Raji (cell line): ENCODE data around the gene RBPJL.

Source experiments
- POLR2A ChIP-seq: IDR thresholded peaks from 2 replicates; pipeline ENCODE4 v1.6.1; 2011; ENCODE audit warnings: low read depth, low read length, control low read depth; ENCODE audit not compliant: insufficient read depth

The RBPJL gene, protein sequence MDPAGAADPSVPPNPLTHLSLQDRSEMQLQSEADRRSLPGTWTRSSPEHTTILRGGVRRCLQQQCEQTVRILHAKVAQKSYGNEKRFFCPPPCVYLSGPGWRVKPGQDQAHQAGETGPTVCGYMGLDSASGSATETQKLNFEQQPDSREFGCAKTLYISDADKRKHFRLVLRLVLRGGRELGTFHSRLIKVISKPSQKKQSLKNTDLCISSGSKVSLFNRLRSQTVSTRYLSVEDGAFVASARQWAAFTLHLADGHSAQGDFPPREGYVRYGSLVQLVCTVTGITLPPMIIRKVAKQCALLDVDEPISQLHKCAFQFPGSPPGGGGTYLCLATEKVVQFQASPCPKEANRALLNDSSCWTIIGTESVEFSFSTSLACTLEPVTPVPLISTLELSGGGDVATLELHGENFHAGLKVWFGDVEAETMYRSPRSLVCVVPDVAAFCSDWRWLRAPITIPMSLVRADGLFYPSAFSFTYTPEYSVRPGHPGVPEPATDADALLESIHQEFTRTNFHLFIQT

DNA sequence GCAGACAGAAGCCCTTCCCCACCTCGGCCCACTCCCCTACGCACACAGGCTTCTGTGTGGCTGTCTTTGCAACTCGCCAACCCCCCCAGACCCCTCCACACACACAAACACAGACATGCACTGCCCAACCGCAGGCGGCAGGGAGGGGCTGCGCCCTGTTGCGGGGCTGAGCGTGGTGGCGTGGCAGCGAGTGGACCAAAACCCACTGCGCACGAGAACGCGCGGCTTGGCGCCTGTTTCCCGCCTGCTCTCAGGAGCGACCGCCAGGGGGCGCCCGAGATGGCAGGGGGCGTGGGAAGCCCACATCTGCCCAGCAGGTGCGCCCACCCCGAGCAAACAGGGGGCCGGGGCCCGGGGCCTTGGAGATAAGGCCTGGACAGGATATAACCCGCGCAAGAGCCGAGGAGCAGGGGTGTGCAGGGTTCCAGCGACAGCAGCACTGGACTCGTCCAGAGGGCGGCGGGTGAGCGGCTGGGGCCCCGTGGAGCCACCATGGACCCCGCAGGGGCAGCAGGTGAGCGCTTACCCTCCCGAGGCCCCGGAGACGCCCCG lies at the start of gene RBPJL:
Gene RBPJL (plus strand): TSS at position 410 of the 552 bp plus-strand sequence. CDS start 83 bp downstream, at position 493.
- TF ChIP-seq POLR2A: no peak

DNA sequence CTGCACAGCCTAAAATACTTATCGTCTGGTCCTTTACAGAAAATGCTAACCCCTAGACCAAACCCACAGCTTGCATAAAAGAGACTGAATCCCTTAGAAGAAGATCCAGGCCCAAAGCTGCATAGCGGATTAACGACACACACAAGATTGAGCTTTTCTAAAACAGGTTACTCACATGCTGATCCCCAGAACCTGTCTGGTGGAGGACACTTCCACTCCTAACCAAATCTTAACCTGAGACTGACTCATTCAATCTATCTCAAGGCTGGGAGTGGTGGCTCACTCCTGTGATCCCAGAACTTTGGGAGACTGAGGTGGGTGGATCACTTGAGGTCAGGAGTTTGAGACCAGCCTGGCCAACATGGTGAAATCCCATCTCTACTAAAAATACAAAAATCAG lies 49.5 kb upstream of the RBPJL start:
- no peak for TF ChIP-seq POLR2A

DNA sequence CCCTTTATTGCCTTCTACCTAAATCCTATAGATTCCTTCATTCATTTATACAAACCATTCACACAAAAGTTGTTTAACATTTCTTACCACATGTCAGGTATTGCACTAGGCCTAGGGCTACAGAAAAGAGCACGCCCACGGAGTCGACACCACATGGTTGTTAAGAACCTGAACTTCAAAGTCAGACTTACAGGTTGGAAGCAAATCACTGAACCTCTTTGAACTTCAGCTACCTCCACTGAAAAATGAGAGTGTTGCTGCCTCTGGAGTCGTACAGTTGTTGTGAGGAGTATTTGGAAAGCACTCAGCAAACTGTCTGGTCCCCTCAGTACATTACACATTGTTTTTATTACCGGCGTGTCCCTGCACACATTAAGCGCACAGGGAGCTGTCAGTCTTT lies 48.9 kb upstream of the RBPJL start:
- TF ChIP-seq POLR2A: no peak

DNA sequence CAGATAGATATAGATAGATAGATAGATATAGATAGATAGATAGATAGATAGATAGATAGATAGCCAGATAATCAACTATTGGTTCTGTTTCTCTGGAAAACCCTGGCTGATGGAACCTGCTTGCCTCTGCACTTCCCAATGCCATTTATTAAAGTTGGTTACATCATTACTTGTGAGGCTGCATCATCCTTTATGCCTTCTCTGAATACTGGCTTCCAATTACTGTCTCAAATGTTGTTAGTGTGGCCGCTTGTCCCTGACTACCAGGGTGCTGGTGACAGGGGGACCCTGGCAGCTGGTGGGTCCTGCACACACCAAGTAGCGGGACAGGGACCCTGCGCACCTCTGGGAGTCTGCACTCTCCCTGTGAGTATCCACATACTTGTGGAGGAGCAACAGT lies 48.4 kb upstream of the RBPJL start:
- no peak for TF ChIP-seq POLR2A

DNA sequence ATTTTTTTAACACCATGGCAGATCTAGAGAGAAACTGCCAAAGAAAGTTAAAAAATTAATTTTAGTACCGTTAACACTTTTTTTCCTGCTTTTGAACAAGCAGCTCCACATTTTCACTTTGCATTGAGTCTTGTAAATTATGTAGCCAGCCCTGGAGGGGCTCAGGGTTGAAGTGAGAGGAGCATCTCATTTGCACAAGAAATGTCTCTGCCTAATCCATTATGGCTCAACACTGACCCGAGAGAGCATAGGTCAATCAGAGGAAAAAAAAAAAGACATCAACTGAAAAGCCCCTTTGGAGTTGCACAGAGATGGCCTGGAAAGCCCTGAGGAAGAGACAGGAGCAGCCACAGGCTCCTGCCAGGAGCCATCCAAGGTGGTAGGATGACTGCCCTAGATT lies 48.0 kb upstream of the RBPJL start:
- TF ChIP-seq POLR2A: no peak

DNA sequence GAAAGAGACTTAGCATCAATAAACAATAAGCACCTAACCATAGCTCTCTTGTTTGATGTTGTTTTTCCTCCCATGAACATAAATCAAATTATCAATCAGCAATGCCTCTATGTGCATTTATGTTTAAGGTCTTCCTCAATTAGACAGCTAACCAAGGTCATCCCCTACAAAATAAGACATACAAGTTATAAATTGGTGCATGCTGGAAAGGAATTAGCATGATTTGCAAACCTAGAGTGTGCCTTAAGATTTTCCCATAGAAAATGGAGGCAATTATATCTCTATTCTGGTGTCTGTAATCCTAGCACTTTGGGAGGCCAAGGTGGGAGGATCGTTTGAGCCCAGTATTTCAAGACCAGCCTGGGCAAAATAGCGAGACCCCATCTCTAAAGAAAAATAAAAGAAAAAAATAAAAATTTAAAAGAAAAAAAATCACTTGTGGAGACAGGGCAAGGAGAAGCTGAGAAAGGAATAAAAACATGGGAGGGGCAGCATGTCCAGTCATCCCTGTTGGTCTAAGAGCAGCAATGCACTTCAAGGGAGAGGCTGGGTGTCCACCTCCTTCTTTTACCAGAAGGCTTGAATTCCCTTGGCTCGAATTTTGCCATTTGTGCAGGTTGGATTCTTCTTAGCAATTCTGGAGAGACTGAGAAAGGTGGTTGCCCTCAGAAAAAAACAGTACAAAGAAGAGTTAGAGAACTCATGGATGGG lies 42.9 kb upstream of the RBPJL start:
- no peak for TF ChIP-seq POLR2A

DNA sequence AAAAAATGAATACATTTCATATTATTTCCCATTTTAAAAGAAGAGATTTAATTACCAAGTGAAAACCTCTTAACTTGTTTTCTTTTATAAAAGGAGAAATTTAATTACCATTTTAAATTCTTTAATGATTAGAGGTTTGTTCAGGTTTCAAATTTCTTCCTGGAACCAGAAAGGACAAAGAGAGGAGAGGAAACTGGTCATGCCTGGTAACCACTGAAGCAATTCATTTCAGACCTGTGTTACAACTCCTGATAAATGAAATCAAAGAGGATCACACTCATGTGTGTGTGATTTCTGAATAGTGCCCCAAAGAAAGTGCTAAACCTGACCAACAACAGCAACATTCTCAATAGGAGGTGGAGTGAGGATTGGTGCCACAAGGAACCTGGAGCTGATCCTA lies 39.7 kb upstream of the RBPJL start:
- no peak for TF ChIP-seq POLR2A

DNA sequence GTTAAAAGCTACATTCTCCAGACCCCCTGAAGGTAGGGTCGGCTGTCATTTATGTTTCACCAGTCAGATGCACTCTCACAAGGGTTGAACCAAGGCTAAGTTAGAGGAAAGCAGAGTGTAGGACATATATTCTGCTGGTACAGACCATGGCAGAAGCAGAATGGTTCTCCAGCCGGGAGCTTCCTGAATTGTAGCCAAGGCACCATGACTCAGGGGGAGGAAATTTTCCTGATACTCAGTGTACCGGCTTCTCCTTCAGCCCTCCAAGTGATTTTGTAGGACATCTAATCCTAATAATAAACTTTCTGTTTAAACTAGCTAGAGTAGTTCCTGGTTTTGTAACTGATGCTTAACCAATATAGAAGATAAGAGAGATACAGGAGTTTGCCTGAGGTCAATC lies 38.1 kb upstream of the RBPJL start:
- TF ChIP-seq POLR2A: no peak

DNA sequence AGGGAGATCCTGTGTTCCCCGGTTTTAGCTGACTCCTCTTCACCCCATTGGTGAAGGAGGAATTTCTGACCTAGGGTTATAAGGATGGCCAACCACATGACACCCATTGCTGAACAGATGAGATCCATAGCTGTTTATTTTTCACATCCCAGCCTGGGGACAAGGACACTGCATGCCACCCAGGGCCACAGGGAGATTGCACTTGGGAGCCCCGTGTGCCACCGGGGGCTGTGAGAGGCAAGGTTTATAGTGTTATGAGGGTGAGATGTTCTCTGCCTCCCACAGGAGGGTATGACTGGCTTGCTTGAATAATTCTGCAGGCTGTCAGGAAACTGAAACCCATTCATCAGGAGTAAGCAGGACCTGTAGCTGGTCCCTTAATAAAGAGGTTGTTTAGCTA lies 37.6 kb upstream of the RBPJL start:
- no peak for TF ChIP-seq POLR2A

DNA sequence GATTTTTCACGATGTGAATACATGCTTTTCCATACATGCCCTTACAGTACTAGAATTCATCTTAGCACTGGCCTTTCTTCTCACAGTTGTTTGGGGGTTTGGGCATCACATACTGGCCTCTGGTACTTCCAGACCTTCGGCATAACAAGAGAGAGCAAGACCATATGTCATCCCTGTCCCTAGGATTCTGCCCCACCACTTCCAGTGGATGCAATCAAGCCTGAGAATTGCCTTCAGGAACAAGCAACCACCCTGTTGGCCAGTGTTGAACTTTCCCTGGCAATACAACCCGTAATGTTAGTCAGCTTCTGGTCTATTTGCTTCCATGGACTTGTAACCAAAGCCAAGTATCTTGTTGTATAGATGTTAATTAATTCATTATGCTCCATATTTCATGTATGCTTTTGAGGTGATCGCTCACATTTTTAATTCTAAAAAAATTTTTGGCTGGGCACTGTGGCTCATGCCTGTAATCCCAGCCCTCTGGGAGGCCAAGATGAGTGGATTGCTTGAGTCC lies 36.8 kb upstream of the RBPJL start:
- TF ChIP-seq POLR2A: no peak

DNA sequence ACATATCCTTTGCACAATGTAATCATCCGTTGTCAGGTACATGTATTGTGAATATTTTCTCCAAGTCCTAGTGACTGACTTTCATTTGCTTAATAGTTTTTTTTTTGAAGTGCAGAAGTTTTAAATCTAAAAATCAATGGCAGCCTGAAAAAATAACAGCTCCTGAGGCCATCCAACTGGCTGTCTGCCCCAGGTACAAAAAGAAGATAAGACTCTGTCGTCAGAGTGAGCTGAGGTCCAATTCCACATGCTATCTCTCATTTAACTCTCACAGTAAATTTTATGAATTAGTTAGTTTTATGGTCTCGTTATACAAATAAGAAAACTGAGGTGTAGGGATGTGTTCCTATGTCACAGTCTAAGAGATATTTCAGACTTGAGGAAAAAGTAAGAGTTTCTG lies 31.3 kb upstream of the RBPJL start:
- no peak for TF ChIP-seq POLR2A

DNA sequence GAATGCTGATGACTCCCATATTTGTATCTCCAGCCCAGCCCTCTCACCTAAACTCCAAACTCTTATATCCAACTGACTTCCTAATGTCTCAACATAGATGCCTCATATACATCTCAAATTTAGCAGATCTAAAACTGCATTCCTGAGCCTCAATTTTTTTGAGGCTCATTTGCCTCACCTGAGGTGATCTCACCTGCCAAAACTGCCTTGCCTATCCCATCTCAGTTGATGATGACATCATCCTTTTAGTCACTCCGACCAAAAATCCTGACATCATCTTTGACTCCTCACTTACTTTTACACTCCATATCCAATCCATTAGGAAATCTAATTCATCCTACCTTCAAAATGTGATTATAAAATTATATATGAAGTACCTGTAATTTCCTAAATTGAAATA lies 26.6 kb upstream of the RBPJL start:
- TF ChIP-seq POLR2A: no peak

DNA sequence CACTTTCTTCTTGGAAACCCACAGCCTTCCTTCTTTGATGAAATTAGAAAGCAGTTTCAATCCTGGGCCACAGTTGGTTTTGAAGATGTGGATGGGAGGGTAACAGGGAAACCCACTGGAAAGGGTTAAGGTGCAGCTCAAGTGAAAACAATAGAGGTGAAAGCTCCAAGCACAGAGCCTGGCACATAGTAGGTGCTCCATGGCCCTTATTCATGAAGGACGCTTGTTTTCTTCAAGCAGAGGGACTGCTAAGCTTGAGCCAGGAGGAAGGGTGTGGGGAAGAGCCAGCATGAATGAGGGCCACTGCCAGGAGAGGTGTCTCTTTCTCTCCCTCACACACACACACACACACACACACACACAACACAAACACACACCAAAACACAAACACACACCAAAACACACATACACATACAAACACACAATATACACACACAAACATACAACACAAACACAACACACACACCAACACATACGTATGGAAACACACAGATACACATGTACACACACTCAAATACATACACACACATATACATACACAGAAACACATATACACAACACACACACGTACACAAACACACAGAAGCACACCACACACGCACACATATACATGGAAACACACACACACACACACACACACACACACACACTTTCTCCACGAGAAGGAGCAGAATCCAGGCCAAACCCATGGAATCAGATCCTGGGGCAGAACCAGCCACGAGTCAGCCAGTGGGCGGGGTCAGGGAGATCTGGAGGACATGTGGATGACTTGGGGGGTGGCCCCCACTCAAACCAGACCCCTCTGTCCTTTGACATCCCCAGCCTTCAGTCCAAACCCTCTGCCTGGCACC lies 23.7 kb upstream of the RBPJL start:
- no peak for TF ChIP-seq POLR2A

DNA sequence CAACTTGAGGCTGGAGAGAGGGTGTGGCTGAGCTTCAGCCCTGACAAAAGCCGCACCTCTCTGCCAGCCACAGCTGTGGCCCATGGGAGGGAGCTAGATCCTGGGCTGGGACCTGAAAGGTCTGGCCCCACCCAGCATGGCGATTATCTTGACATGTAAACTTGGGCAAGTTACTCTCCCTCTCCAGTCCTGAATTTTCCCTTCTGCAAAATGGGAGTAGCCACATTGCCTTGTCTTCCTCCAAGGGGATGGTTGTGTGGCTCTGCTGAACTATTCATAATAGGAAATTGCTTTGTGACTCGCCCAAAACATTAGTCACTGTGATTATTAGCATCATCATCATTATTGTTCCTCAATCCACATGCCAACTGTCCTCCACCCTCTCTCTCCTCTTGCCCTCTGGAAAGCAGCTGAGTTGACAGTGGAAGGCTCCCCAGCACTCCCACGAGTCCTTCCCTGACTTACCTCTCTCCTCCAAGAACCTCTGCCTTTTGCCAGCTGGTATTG lies 23.0 kb upstream of the RBPJL start:
- TF ChIP-seq POLR2A: no peak

DNA sequence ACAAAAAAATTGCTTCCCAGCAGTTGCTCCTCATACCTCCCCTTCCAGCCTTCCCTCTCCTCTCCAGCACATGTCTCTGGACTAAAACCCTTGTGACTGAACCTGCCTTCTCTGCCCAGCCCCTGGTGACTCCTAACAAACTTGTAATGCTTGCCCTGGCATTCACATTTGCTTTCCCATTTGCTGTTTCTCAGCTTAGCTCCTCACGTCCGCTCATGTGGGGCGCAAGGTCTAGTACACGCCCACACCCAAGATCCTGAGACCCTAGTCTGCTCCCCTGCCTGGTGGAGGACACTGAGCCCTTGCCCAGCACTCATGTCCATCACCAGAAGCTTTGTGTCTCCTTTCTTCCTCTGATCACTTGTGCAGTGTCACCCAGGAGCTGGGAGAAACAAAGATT lies 18.3 kb upstream of the RBPJL start:
- TF ChIP-seq POLR2A: no peak
